HEK293 (cell line): ENCODE data around the gene PFDN1.

Source experiments
- CTCF ChIA-PET: fragments of 350-600 bp; formaldehyde crosslinking; extraction: SDS; loops from one replicate; lab custom pipeline; 2021; ENCODE audit warnings: antibody characterized with exemption; lab: Yijun Ruan, JAX
- POLR2A ChIA-PET: fragments of 300-600 bp; formaldehyde crosslinking; extraction: SDS; loops from one replicate; lab custom pipeline; 2020; ENCODE audit warnings: antibody characterized with exemption, inconsistent platforms; lab: Yijun Ruan, JAX
- H3K27ac ChIP-seq: fragments of 200-500 bp; sonication (Bioruptor generic); 2 replicates; pipeline ENCODE4 v1.5.1; 2014; ENCODE audit warnings: low read depth, low read length, control low read depth, inconsistent platforms; ENCODE audit errors: extremely low read depth
- H3K36me3 ChIP-seq, 2 experiments: fragments of 200-500 bp in 1 of 2; sonication (Bioruptor generic) in 1 of 2; 1 replicate in 1 of 2; 2 replicates in 1 of 2; pipeline ENCODE4 v1.5.1; 2014 to 2017; ENCODE audit warnings: inconsistent platforms in 2 of 2, low read length in 2 of 2; ENCODE audit not compliant: control insufficient read depth in 2 of 2, insufficient read depth in 1 of 2
- H3K4me1 ChIP-seq: fragments of 200-500 bp; sonication (Bioruptor generic); 2 replicates; pipeline ENCODE4 v1.5.1; 2014; ENCODE audit warnings: mild to moderate bottlenecking, low read length, inconsistent platforms; ENCODE audit not compliant: control insufficient read depth, insufficient read depth
- H3K4me3 ChIP-seq: 2 replicates; pipeline ENCODE4 v1.5.1; 2011; ENCODE audit warnings: low read depth, mild to moderate bottlenecking, control low read depth, low read length, moderate library complexity
- H3K9me3 ChIP-seq: fragments of 200-500 bp; sonication (Bioruptor generic); 2 replicates; pipeline ENCODE4 v1.5.1; 2014; ENCODE audit warnings: low read depth, low read length, inconsistent platforms; ENCODE audit not compliant: control insufficient read depth, insufficient read depth
- KLF1 ChIP-seq: fragments of 450-650 bp; formaldehyde crosslinking; IDR thresholded peaks from 2 replicates; pipeline ENCODE4 v1.5.1; 2016; ENCODE audit warnings: missing biosample characterization, missing genetic modification characterization
- MZF1 ChIP-seq: fragments of 450-650 bp; formaldehyde crosslinking; IDR thresholded peaks from 2 replicates; pipeline ENCODE4 v1.5.1; 2017; ENCODE audit warnings: missing biosample characterization, missing genetic modification characterization, borderline replicate concordance
- PRDM10 ChIP-seq: fragments of 450-650 bp; formaldehyde crosslinking; IDR thresholded peaks from 2 replicates; pipeline ENCODE4 v1.5.1; 2016; ENCODE audit warnings: missing biosample characterization, missing genetic modification characterization
- TRIM28 ChIP-seq: IDR thresholded peaks from 2 replicates; pipeline ENCODE4 v1.6.1; 2011; ENCODE audit warnings: low read length, control low read depth, borderline replicate concordance
- ZBTB21 ChIP-seq: fragments of 450-650 bp; formaldehyde crosslinking; IDR thresholded peaks from 2 replicates; pipeline ENCODE4 v1.5.1; 2017; ENCODE audit warnings: missing biosample characterization, missing genetic modification characterization
- ZFP37 ChIP-seq: fragments of 450-650 bp; formaldehyde crosslinking; IDR thresholded peaks from 2 replicates; pipeline ENCODE4 v1.5.1; 2016; ENCODE audit warnings: missing biosample characterization, missing genetic modification characterization
- ZFP69B ChIP-seq: fragments of 450-650 bp; formaldehyde crosslinking; IDR thresholded peaks from 2 replicates; pipeline ENCODE4 v1.5.1; 2016; ENCODE audit warnings: missing biosample characterization, missing genetic modification characterization
- ZNF114 ChIP-seq: fragments of 450-650 bp; formaldehyde crosslinking; IDR thresholded peaks from 2 replicates; pipeline ENCODE4 v1.5.0; 2017; ENCODE audit warnings: missing biosample characterization, missing genetic modification characterization
- ZNF140 ChIP-seq: fragments of 450-650 bp; formaldehyde crosslinking; IDR thresholded peaks from 2 replicates; pipeline ENCODE4 v1.5.1; 2016; ENCODE audit warnings: missing biosample characterization, missing genetic modification characterization
- ZNF354C ChIP-seq: fragments of 450-650 bp; formaldehyde crosslinking; IDR thresholded peaks from 2 replicates; pipeline ENCODE4 v1.5.1; 2016; ENCODE audit warnings: missing biosample characterization, missing genetic modification characterization, low read depth, borderline replicate concordance
- ZNF624 ChIP-seq: fragments of 450-650 bp; formaldehyde crosslinking; IDR thresholded peaks from 2 replicates; pipeline ENCODE4 v1.5.1; 2017; ENCODE audit warnings: missing biosample characterization, missing genetic modification characterization
- ZNF645 ChIP-seq: fragments of 450-650 bp; formaldehyde crosslinking; IDR thresholded peaks from 2 replicates; pipeline ENCODE4; 2016; ENCODE audit warnings: missing biosample characterization, missing genetic modification characterization
- ZNF777 ChIP-seq: fragments of 450-650 bp; formaldehyde crosslinking; IDR thresholded peaks from 2 replicates; pipeline ENCODE4 v1.5.1; 2017; ENCODE audit warnings: missing biosample characterization, missing genetic modification characterization, borderline replicate concordance
- ZSCAN30 ChIP-seq: fragments of 450-650 bp; IDR thresholded peaks from 2 replicates; pipeline ENCODE4 v1.5.1; 2018; ENCODE audit warnings: missing biosample characterization, mild to moderate bottlenecking, missing genetic modification characterization, moderate library complexity

The PFDN1 gene

GRCh38 chr5:140216478-140217074 is 86.3 kb downstream of the PFDN1 start:
- TF ChIP-seq ZBTB21 (tag by site-specific recombination) = no peak
- no peak for TF ChIP-seq ZNF624 (tag by site-specific recombination)
- TF ChIP-seq KLF1 (tag by site-specific recombination) = no peak
- TF ChIP-seq ZFP37 (tag by site-specific recombination) = no peak
- no peak for TF ChIP-seq ZNF114 (tag by site-specific recombination)
- no peak for TF ChIP-seq ZFP69B (tag by site-specific recombination)
- no peak for TF ChIP-seq ZNF777
- no peak for TF ChIP-seq MZF1
- TF ChIP-seq ZNF354C (tag by site-specific recombination) = no peak
- TF ChIP-seq, all 188 proteins: peak for 0
- CTCF ChIA-PET = interaction anchor here (0.6 to 1.5 kb wide), 4 partner anchors 28 to 142 kb away, joined by 3 to 5 read pairs (median 4); no protein-coding TSS in a partner anchor
- peaks cover 22% of the 10 kb centered on the region for H3K4me1 ChIP-seq
- no peaks in the 10 kb centered on the region for H3K36me3 ChIP-seq
- H3K4me3 ChIP-seq = no peak overlapping the region
- H3K9me3 ChIP-seq = no peaks in the 10 kb centered on the region
- H3K27ac ChIP-seq = no peak overlapping the region
- POLR2A ChIA-PET = interaction anchor here (1.1 to 1.3 kb wide), 2 partner anchors 10 to 184 kb away, joined by 3 to 4 read pairs; no protein-coding TSS in a partner anchor

GRCh38 chr5:140215276-140215675 is 87.6 kb downstream of the PFDN1 start:
- POLR2A ChIA-PET = interaction anchor here (1.3 kb wide), 1 partner anchor 131 kb away, joined by 4 read pairs; the partner anchor contains the start of gene HBEGF
- no peak overlapping the region for H3K4me3 ChIP-seq
- TF ChIP-seq ZSCAN30 (tag by site-specific recombination) = no peak
- TF ChIP-seq ZNF140 (tag by site-specific recombination) = no peak
- no peak for TF ChIP-seq TRIM28
- TF ChIP-seq PRDM10 (tag by site-specific recombination) = no peak
- no peaks in the 10 kb centered on the region for H3K9me3 ChIP-seq
- peaks cover 16% of the 10 kb centered on the region for H3K4me1 ChIP-seq
- CTCF ChIA-PET = interaction anchor here (0.7 to 1.6 kb wide), 4 partner anchors 9 to 142 kb away, joined by 3 to 7 read pairs (median 4); no protein-coding TSS in a partner anchor
- H3K27ac ChIP-seq = no peak overlapping the region
- H3K36me3 ChIP-seq = no peaks in the 10 kb centered on the region

- TF ChIP-seq PRDM10 (tag by site-specific recombination) = peak; percentile 28; the same call in 1 of the 2 replicates
- no peak for TF ChIP-seq ZNF645 (tag by site-specific recombination)
- H3K4me1 ChIP-seq = peaks cover 11% of the 10 kb centered on the region
- H3K36me3 ChIP-seq = no peaks in the 10 kb centered on the region
- CTCF ChIA-PET = interaction anchor here (0.5 to 1.6 kb wide), 4 partner anchors 9 to 429 kb away, joined by 4 to 7 read pairs (median 4); no protein-coding TSS in a partner anchor
- H3K4me3 ChIP-seq = no peak overlapping the region
- H3K9me3 ChIP-seq = no peaks in the 10 kb centered on the region
- POLR2A ChIA-PET = interaction anchor here (1.3 kb wide), 1 partner anchor 132 kb away, joined by 4 read pairs; the partner anchor contains the start of gene HBEGF
- H3K27ac ChIP-seq = no peak overlapping the region
These were observed 88.1 kb downstream of the PFDN1 start for GRCh38 chr5:140214831-140215230.
